GM23338 (cell line): ENCODE results near the gene FRZB. TPM values are rescaled to one million over a fixed set of nuclear protein-coding genes. Genes with fewer than 3 reads are reported as not detected.

Source experiments
- ATAC-seq: fragments of 200-7000 bp; cut with Tn5 transposase; 3 replicates; pipeline ENCODE4 v1.9.1; 2020
- DNase-seq: peaks from one replicate; pipeline ENCODE4 v3.0.0-alpha.2; 2015; ENCODE audit warnings: low spot score
- H2AFZ ChIP-seq: fragments of 200-600 bp; sonication (generic); 2 replicates; pipeline ENCODE4 v1.8.0; 2016; ENCODE audit warnings: antibody characterized with exemption, mild to moderate bottlenecking, moderate library complexity
- H3F3A ChIP-seq: fragments of 200-600 bp; sonication (generic); replicated peaks from 2 replicates; pipeline ENCODE4 v1.8.0; 2017; ENCODE audit warnings: antibody characterized with exemption, mixed run types, low read depth
- H3K27ac ChIP-seq: fragments of 200-600 bp; sonication (generic); 2 replicates; pipeline ENCODE4 v1.6.1; 2016; ENCODE audit warnings: low read depth
- H3K27me3 ChIP-seq: fragments of 200-600 bp; sonication (generic); 2 replicates; pipeline ENCODE4 v1.8.0; 2016; ENCODE audit warnings: mild to moderate bottlenecking, mixed run types, moderate library complexity; ENCODE audit not compliant: insufficient read depth
- H3K36me3 ChIP-seq: fragments of 200-600 bp; sonication (generic); 2 replicates; pipeline ENCODE4 v1.8.0; 2016; ENCODE audit warnings: mild to moderate bottlenecking; ENCODE audit not compliant: insufficient read depth
- H3K4me1 ChIP-seq: fragments of 200-600 bp; sonication (generic); 2 replicates; pipeline ENCODE4 v1.8.0; 2016; ENCODE audit warnings: mild to moderate bottlenecking, moderate library complexity; ENCODE audit not compliant: insufficient read depth
- H3K4me2 ChIP-seq: fragments of 200-600 bp; sonication (generic); 2 replicates; pipeline ENCODE4 v1.7.1; 2017; ENCODE audit warnings: mixed run types
- H3K4me3 ChIP-seq: fragments of 200-600 bp; sonication (generic); 2 replicates; pipeline ENCODE4 v1.6.1; 2016; ENCODE audit warnings: mixed run types
- H3K79me2 ChIP-seq: fragments of 200-600 bp; sonication (generic); replicated peaks from 2 replicates; pipeline ENCODE4 v1.8.0; 2017; ENCODE audit warnings: mild to moderate bottlenecking; ENCODE audit not compliant: insufficient read depth
- H3K9me2 ChIP-seq: fragments of 200-600 bp; sonication (generic); 2 replicates; pipeline ENCODE4 v1.8.0; 2017; ENCODE audit not compliant: insufficient read depth
- H4K20me1 ChIP-seq: fragments of 200-600 bp; sonication (generic); replicated peaks from 2 replicates; pipeline ENCODE4 v1.8.0; 2017; ENCODE audit warnings: mild to moderate bottlenecking; ENCODE audit not compliant: insufficient read depth
- H3K27ac Mint-ChIP-seq: 2 replicates; pipeline ENCODE4 v1.8.0; 2020; ENCODE audit warnings: inconsistent platforms, mild to moderate bottlenecking, moderate library complexity, mixed read lengths
- H3K27me3 Mint-ChIP-seq: 3 replicates; pipeline ENCODE4 v1.8.0; 2022; ENCODE audit warnings: low read depth, mild to moderate bottlenecking, moderate library complexity, mixed read lengths, inconsistent platforms; ENCODE audit not compliant: insufficient read depth, poor library complexity
- H3K36me3 Mint-ChIP-seq: 3 replicates; pipeline ENCODE4 v1.8.0; 2021; ENCODE audit warnings: low read depth, mild to moderate bottlenecking, inconsistent platforms, moderate library complexity, mixed read lengths
- H3K4me1 Mint-ChIP-seq: 3 replicates; pipeline ENCODE4 v1.8.0; 2020; ENCODE audit warnings: mild to moderate bottlenecking, inconsistent platforms, mixed read lengths
- H3K4me3 Mint-ChIP-seq: 3 replicates; pipeline ENCODE4 v1.8.0; 2021; ENCODE audit warnings: moderate library complexity, mild to moderate bottlenecking, inconsistent platforms, mixed read lengths
- H3K9me3 Mint-ChIP-seq: 3 replicates; pipeline ENCODE4 v1.8.0; 2020; ENCODE audit warnings: moderate library complexity, mild to moderate bottlenecking, inconsistent platforms, mixed read lengths
- CREB1 ChIP-seq: fragments of 250-450 bp; sonication (Bioruptor Pico); IDR thresholded peaks from 2 replicates; pipeline ENCODE4 v1.5.0; 2020; ENCODE audit warnings: low read depth, mild to moderate bottlenecking, moderate library complexity
- CTCF ChIP-seq, 2 experiments: fragments of 200-600 bp in 1 of 2; sonication (generic) in 1 of 2; conservative IDR thresholded peaks; 2 replicates each; pipeline versions ENCODE4 v1.5.1 to v1.6.1; 2016 to 2017; ENCODE audit warnings: antibody characterized with exemption in 2 of 2, low read depth in 2 of 2, mild to moderate bottlenecking in 2 of 2, moderate library complexity in 1 of 2
- ETS1 ChIP-seq: IDR thresholded peaks from 2 replicates; pipeline ENCODE4 v1.6.1; 2016; ENCODE audit warnings: antibody characterized with exemption
- EZH2 ChIP-seq: fragments of 200-600 bp; sonication (generic); IDR thresholded peaks from one replicate; pipeline ENCODE4 v1.8.0; 2017; ENCODE audit warnings: antibody characterized with exemption, mild to moderate bottlenecking, low read depth; ENCODE audit not compliant: unreplicated experiment
- EZH2phosphoT487 ChIP-seq: fragments of 200-600 bp; sonication (generic); IDR thresholded peaks from one replicate; pipeline ENCODE4 v1.8.1; 2018; ENCODE audit warnings: antibody characterized with exemption; ENCODE audit not compliant: unreplicated experiment
- JUNB ChIP-seq: IDR thresholded peaks from one replicate; pipeline ENCODE4 v1.6.1; 2016; ENCODE audit warnings: antibody characterized with exemption; ENCODE audit not compliant: unreplicated experiment
- NANOG ChIP-seq: IDR thresholded peaks from 2 replicates; pipeline ENCODE4 v1.6.1; 2016; ENCODE audit warnings: antibody characterized with exemption, borderline replicate concordance
- POLR2AphosphoS5 ChIP-seq: IDR thresholded peaks from 2 replicates; pipeline ENCODE4 v1.6.1; 2016; ENCODE audit warnings: antibody characterized with exemption, low read depth
- REST ChIP-seq: IDR thresholded peaks from one replicate; pipeline ENCODE4 v1.6.1; 2018; ENCODE audit warnings: antibody characterized with exemption; ENCODE audit not compliant: unreplicated experiment
- STAT1 ChIP-seq: IDR thresholded peaks from one replicate; pipeline ENCODE4 v1.6.1; 2016; ENCODE audit warnings: antibody characterized with exemption; ENCODE audit not compliant: unreplicated experiment
- ZNF114 ChIP-seq: fragments of 250-450 bp; sonication (Bioruptor Pico); IDR thresholded peaks from 2 replicates; pipeline ENCODE4 v1.5.0; 2020; ENCODE audit warnings: mild to moderate bottlenecking, moderate library complexity
- ZNF331 ChIP-seq: fragments of 250-450 bp; sonication (Bioruptor Pico); IDR thresholded peaks from 2 replicates; pipeline ENCODE4 v1.5.0; 2020; ENCODE audit warnings: low read depth, mild to moderate bottlenecking, moderate library complexity
- ZNF462 ChIP-seq: fragments of 250-450 bp; sonication (Bioruptor Pico); IDR thresholded peaks from 2 replicates; pipeline ENCODE4 v1.5.0; 2020; ENCODE audit warnings: mild to moderate bottlenecking, moderate library complexity
- polyA plus RNA-seq: library from polyadenylated mRNA; unstranded; fragments of >200 nt; fragmentation: Nextera tagmentation; extraction: Ambion mirVana; gene quantifications from 2 replicates; pipeline ENCODE4 v1.2.1, GENCODE V29; 2016
- total RNA-seq: library from RNA; depleted of rRNA; stranded (reverse); fragments of >200 nt; shearing (Covaris generic); gene quantifications from 2 replicates; pipeline ENCODE4 v1.2.3, GENCODE V29; 2014

Gene FRZB
- total and polyA plus RNA-seq, 2 experiments from 2014 or later = 0.52 to 1.2 TPM

- TF ChIP-seq ETS1 (no peak), ZNF331 (CRISPR knock-in tag) (no peak), ZNF114 (CRISPR knock-in tag) (no peak)
Observed at GRCh38 chr2:182862091-182862490, 4.3 kb downstream of the FRZB start (continued).

GRCh38 chr2:182860858-182861257, 5.6 kb downstream of the FRZB start:
- no peaks in the 10 kb centered on the region for H3K36me3 ChIP-seq
- H3K4me1 ChIP-seq = 0 out of 2 replicates have a peak, but pooled peaks cover 4% of the 10 kb centered on the region
- no peaks in the 10 kb centered on the region for H3K79me2 ChIP-seq
- H2AFZ ChIP-seq = no peak overlapping the region
- H3K9me2 ChIP-seq = no peaks in the 10 kb centered on the region
- Mint-ChIP-seq H3K27ac (no peak overlapping the region), H3K4me1 (peaks cover 3% of the 10 kb centered on the region), H3K36me3 (no peaks in the 10 kb centered on the region; the same call in 2 of the 3 replicates), H3K9me3 (no peaks in the 10 kb centered on the region; the same call in 2 of the 3 replicates), H3K4me3 (no peak overlapping the region), H3K27me3 (peaks cover 8% of the 10 kb centered on the region)
- H3K27ac ChIP-seq = no peak overlapping the region
- H4K20me1 ChIP-seq = no peaks in the 10 kb centered on the region
- H3K4me3 ChIP-seq = no peak overlapping the region
- ATAC-seq (no peak), DNase-seq (no peak)
- peaks cover 20% of the 10 kb centered on the region for H3K27me3 ChIP-seq
- no peak overlapping the region for H3K4me2 ChIP-seq
- H3F3A ChIP-seq = no peaks in the 10 kb centered on the region
- TF ChIP-seq ZNF331 (CRISPR knock-in tag) (no peak), CREB1 (no peak), POLR2AphosphoS5 (no peak), ZNF114 (CRISPR knock-in tag) (no peak), STAT1 (no peak), NANOG (no peak), JUNB (no peak), CTCF (conservative IDR thresholded peaks at IDR 0.05; ENCODE audit: low read depth in 2 of 2) (no peak), REST (no peak), EZH2 (no peak), ZNF462 (CRISPR knock-in tag) (no peak), EZH2phosphoT487 (no peak)
